ENCODE results near the gene COASY. TPM values are rescaled to one million over a fixed set of nuclear protein-coding genes. Genes with fewer than 3 reads are reported as not detected.

COASY gene
- total RNA-seq, 4 donors from 2014 or later, result 16.8 to 25.8 (median 19.9) TPM

DNA sequence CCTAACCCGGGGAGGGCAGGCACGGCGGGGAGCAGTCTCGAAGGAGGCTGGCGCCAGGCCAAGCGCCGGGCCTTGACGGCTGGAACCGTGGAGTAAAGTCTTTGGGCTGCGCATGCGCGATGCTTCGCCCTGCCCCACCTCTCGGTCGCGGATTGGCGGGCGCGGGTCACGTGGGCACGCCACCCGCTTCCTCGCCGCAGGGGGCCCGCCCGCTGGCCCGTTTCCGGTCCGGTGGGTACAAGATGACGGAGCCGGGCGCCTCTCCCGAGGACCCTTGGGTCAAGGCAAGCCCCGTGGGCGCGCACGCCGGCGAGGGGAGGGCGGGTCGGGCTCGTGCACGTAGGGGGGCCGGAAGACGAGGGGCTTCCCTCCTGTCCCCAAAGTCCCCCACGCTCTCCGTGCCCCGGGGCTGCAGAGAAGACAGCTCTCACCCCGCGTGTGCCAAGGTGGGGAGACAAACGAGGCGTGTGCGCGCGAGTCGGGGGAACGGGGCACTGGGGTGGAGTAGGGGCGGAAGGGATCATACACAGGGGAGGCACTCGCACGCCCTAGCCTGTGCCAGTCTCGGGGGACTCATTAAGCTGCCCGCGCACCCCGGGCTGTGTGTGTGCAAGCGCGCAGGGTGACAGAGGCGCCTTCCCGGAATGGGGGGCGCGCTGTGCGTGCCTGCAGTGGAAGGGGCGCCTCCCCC, 5.1 kb downstream of the COASY start, which contains the start of gene MLX:
Gene MLX (plus strand): TSS at position 218 of the 691 bp plus-strand sequence. CDS start 25 bp downstream, at position 243.
- TF ChIP-seq POLR2AphosphoS5 (IDR thresholded peaks at IDR 0.05) (peak; percentile 66), POLR2A (IDR thresholded peaks at IDR 0.05) (peak; percentile 40 to 61), EP300 (IDR thresholded peaks at IDR 0.05) (no peak)
- TF ChIP-seq, protein P1, sequence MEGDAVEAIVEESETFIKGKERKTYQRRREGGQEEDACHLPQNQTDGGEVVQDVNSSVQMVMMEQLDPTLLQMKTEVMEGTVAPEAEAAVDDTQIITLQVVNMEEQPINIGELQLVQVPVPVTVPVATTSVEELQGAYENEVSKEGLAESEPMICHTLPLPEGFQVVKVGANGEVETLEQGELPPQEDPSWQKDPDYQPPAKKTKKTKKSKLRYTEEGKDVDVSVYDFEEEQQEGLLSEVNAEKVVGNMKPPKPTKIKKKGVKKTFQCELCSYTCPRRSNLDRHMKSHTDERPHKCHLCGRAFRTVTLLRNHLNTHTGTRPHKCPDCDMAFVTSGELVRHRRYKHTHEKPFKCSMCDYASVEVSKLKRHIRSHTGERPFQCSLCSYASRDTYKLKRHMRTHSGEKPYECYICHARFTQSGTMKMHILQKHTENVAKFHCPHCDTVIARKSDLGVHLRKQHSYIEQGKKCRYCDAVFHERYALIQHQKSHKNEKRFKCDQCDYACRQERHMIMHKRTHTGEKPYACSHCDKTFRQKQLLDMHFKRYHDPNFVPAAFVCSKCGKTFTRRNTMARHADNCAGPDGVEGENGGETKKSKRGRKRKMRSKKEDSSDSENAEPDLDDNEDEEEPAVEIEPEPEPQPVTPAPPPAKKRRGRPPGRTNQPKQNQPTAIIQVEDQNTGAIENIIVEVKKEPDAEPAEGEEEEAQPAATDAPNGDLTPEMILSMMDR (IDR thresholded peaks at IDR 0.05), result peak in 1 of 4 experiments; percentile 17
- H3K4me1 ChIP-seq, result peaks cover 0 to 61% (median 37%) of the 10 kb centered on the region in 3 donors
- WGBS, 2 donors (ENCODE audit: low coverage in 1 of 2), result 0% methylated on average over 16 of the region's 72 CpGs; no CpG with 5 or more reads in 1 of the 2 donors
- H3K9me3 ChIP-seq, result no peaks in the 10 kb centered on the region
- peak within 1 kb of the TSS; percentile 90 to 98 (median 94) for H3K27ac ChIP-seq
- peaks cover 0 to 66% of the 10 kb centered on the region in 2 donors for H3K36me3 ChIP-seq
- H3K27me3 ChIP-seq, result no peaks in the 10 kb centered on the region
- ATAC-seq, result peak; percentile 88
- peak within 1 kb of the TSS; percentile 82 to 91 for H3K4me3 ChIP-seq

DNA sequence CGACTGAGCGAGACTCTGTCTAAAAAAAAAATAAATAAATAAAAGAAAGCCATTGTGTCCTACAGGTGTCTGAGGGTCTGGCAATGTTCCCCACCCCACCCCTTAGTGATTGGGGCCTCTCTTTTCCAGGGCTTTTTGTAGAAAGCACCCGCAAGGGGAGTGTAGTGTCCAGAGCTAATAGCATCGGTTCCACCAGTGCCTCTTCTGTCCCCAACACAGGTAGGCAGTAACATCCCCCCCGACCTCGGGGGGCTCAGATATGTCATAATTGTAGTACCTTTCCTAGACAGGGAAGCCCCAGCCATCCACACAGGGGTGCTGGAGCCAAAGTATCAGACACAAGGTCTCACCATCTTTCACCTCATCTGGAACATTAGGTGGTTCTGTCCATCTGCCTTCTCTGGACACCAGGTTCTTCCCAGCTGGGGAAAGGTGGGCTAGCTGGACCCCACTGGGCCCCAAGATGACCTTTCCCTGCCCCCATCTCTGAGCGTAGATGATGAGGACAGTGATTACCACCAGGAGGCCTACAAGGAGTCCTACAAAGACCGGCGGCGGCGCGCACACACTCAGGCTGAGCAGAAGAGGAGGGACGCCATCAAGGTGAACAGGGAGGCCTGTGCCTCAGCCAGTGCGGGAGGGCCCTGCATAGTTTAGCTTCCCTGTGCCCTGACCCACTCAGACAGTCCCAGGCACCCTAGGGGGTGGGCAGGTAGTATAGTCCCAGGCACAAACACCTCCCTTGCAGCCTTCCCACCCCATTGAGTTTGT, 6.6 kb downstream of the COASY start:
- WGBS, 2 donors (ENCODE audit: low coverage in 1 of 2), result 80% methylated on average over 5 of the region's 14 CpGs; no CpG with 5 or more reads in 1 of the 2 donors
- Histone ChIP-seq H3K27ac (peak overlapping the region in 3 of 4 donors; percentile 26 to 95 (median 94)), H3K36me3 (peaks cover 0 to 80% of the 10 kb centered on the region in 2 donors), H3K4me3 (no peak overlapping the region), H3K27me3 (no peaks in the 10 kb centered on the region), H3K9me3 (no peaks in the 10 kb centered on the region), H3K4me1 (peaks cover 0 to 50% (median 27%) of the 10 kb centered on the region in 3 donors)
- no peak for TF ChIP-seq EP300 (IDR thresholded peaks at IDR 0.05)
- no peak for ATAC-seq

GRCh38 chr17:42571435-42572225, 9.7 kb downstream of the COASY start:
- Histone ChIP-seq H3K9me3 (no peaks in the 10 kb centered on the region), H3K27me3 (no peaks in the 10 kb centered on the region), H3K4me3 (no peak overlapping the region), H3K36me3 (peaks cover 0 to 71% of the 10 kb centered on the region in 2 donors), H3K4me1 (peaks cover 0 to 26% (median 12%) of the 10 kb centered on the region in 3 donors), H3K27ac (no peak overlapping the region)
- ATAC-seq, result no peak
- TF ChIP-seq POLR2AphosphoS5 (IDR thresholded peaks at IDR 0.05) (no peak), EP300 (IDR thresholded peaks at IDR 0.05) (no peak), POLR2A (IDR thresholded peaks at IDR 0.05) (no peak)
- TF ChIP-seq, protein P1 (IDR thresholded peaks at IDR 0.05), result no peak
- 53 to 70% methylated on average over 6 to 9 of the region's 12 CpGs for WGBS, 2 donors (ENCODE audit: low coverage in 1 of 2)

- H3K27me3 ChIP-seq, result no peaks in the 10 kb centered on the region
- WGBS, 2 donors (ENCODE audit: low coverage in 1 of 2), result 72 to 80% methylated on average over 1 to 4 of the region's 4 CpGs
- no peak overlapping the region for H3K27ac ChIP-seq
- H3K4me3 ChIP-seq, result no peak overlapping the region
- TF ChIP-seq POLR2A (IDR thresholded peaks at IDR 0.05), result no peak
- no peak for TF ChIP-seq POLR2AphosphoS5 (IDR thresholded peaks at IDR 0.05)
- TF ChIP-seq, protein P1 (IDR thresholded peaks at IDR 0.05), result no peak
- no peak for TF ChIP-seq EP300 (IDR thresholded peaks at IDR 0.05)
- peaks cover 0 to 27% (median 10%) of the 10 kb centered on the region in 3 donors for H3K4me1 ChIP-seq
- no peaks in the 10 kb centered on the region for H3K9me3 ChIP-seq
- H3K36me3 ChIP-seq, result peaks cover 0 to 71% of the 10 kb centered on the region in 2 donors
- ATAC-seq, result no peak
Measured at GRCh38 chr17:42573095-42573494, 11.1 kb downstream of the COASY start.

- no peak for TF ChIP-seq POLR2A (IDR thresholded peaks at IDR 0.05)
- TF ChIP-seq POLR2AphosphoS5 (IDR thresholded peaks at IDR 0.05), result no peak
- TF ChIP-seq, protein P1 (IDR thresholded peaks at IDR 0.05), result no peak
- TF ChIP-seq EP300 (IDR thresholded peaks at IDR 0.05), result no peak
- Histone ChIP-seq H3K36me3 (peaks cover 0 to 61% of the 10 kb centered on the region in 2 donors), H3K27me3 (no peaks in the 10 kb centered on the region), H3K27ac (no peak overlapping the region), H3K4me1 (peaks cover 3 to 29% (median 10%) of the 10 kb centered on the region in 3 donors), H3K9me3 (no peaks in the 10 kb centered on the region), H3K4me3 (no peak overlapping the region)
- 60 to 76% methylated on average over 1 to 3 of the region's 3 CpGs for WGBS, 2 donors (ENCODE audit: low coverage in 1 of 2)
- no peak for ATAC-seq
Measured at GRCh38 chr17:42574463-42574862, 12.5 kb downstream of the COASY start.
